ENCODE results near the gene LRTM2. TPM values are rescaled to one million over a fixed set of nuclear protein-coding genes. Genes with fewer than 3 reads are reported as not detected.

Gene LRTM2
- total RNA-seq, 4 donors from 2014 or later: not detected

GRCh38 chr12:1790444-1790843, 29.9 kb upstream of the LRTM2 start:
- H3K27ac ChIP-seq: no peak overlapping the region
- no peak for ATAC-seq
- peaks cover 0 to 19% of the 10 kb centered on the region in 2 donors for H3K36me3 ChIP-seq
- TF ChIP-seq CTCF (IDR thresholded peaks at IDR 0.05) (no peak), POLR2A (IDR thresholded peaks at IDR 0.05) (no peak), POLR2AphosphoS5 (IDR thresholded peaks at IDR 0.05) (no peak), EP300 (IDR thresholded peaks at IDR 0.05) (no peak)
- 61 to 75% methylated on average over 4 to 5 of the region's 7 CpGs for WGBS, 2 donors (ENCODE audit: low coverage in 1 of 2)
- no peaks in the 10 kb centered on the region for H3K27me3 ChIP-seq
- H3K4me1 ChIP-seq: peaks cover 0 to 41% (median 3%) of the 10 kb centered on the region in 3 donors
- no peaks in the 10 kb centered on the region for H3K9me3 ChIP-seq
- no peak overlapping the region for H3K4me3 ChIP-seq

- ATAC-seq: no peak
Measured at GRCh38 chr12:1791104-1791841, 29.1 kb upstream of the LRTM2 start.

GRCh38 chr12:1792406-1792805, 28.0 kb upstream of the LRTM2 start:
- WGBS, 2 donors (ENCODE audit: low coverage in 1 of 2): 60 to 84% methylated on average over 1 to 3 of the region's 6 CpGs
- H3K36me3 ChIP-seq: no peaks in the 10 kb centered on the region
- no peak for ATAC-seq
- H3K4me3 ChIP-seq: no peak overlapping the region
- H3K9me3 ChIP-seq: no peaks in the 10 kb centered on the region
- H3K27ac ChIP-seq: peak overlapping the region in 1 of 4 donors; percentile 3
- TF ChIP-seq POLR2AphosphoS5 (IDR thresholded peaks at IDR 0.05) (no peak), EP300 (IDR thresholded peaks at IDR 0.05) (no peak), POLR2A (IDR thresholded peaks at IDR 0.05) (no peak), CTCF (IDR thresholded peaks at IDR 0.05) (no peak)
- H3K27me3 ChIP-seq: no peaks in the 10 kb centered on the region
- H3K4me1 ChIP-seq: peaks cover 0 to 61% (median 11%) of the 10 kb centered on the region in 3 donors

More at GRCh38 chr12:1791104-1791841, 29.1 kb upstream of the LRTM2 start:
- Histone ChIP-seq H3K36me3 (peaks cover 0 to 10% of the 10 kb centered on the region in 2 donors), H3K27ac (peak overlapping the region in 1 of 4 donors; percentile 25), H3K4me3 (no peak overlapping the region), H3K4me1 (peaks cover 0 to 49% (median 8%) of the 10 kb centered on the region in 3 donors), H3K9me3 (no peaks in the 10 kb centered on the region), H3K27me3 (no peaks in the 10 kb centered on the region)
- TF ChIP-seq POLR2A (IDR thresholded peaks at IDR 0.05) (no peak), CTCF (IDR thresholded peaks at IDR 0.05) (peak; percentile 62 to 87 (median 82))
- WGBS, 2 donors (ENCODE audit: low coverage in 1 of 2): 0% methylated on average over 2 to 4 of the region's 10 CpGs

GRCh38 chr12:1793426-1794210, 26.7 kb upstream of the LRTM2 start:
- 79 to 95% methylated on average over 4 to 5 of the region's 26 CpGs for WGBS, 2 donors (ENCODE audit: low coverage in 1 of 2)
- H3K4me3 ChIP-seq: no peak overlapping the region
- no peak for ATAC-seq
- TF ChIP-seq POLR2AphosphoS5 (IDR thresholded peaks at IDR 0.05) (no peak), POLR2A (IDR thresholded peaks at IDR 0.05) (no peak), CTCF (IDR thresholded peaks at IDR 0.05) (no peak), EP300 (IDR thresholded peaks at IDR 0.05) (no peak)
- H3K9me3 ChIP-seq: no peaks in the 10 kb centered on the region
- H3K4me1 ChIP-seq: peaks cover 0 to 56% (median 11%) of the 10 kb centered on the region in 3 donors
- H3K36me3 ChIP-seq: no peaks in the 10 kb centered on the region
- H3K27ac ChIP-seq: peak overlapping the region in 1 of 4 donors; percentile 2
- no peaks in the 10 kb centered on the region for H3K27me3 ChIP-seq

All from gastroesophageal sphincter (tissue), 4 donors.